ENCODE results near the gene ARFGEF2.

DNA sequence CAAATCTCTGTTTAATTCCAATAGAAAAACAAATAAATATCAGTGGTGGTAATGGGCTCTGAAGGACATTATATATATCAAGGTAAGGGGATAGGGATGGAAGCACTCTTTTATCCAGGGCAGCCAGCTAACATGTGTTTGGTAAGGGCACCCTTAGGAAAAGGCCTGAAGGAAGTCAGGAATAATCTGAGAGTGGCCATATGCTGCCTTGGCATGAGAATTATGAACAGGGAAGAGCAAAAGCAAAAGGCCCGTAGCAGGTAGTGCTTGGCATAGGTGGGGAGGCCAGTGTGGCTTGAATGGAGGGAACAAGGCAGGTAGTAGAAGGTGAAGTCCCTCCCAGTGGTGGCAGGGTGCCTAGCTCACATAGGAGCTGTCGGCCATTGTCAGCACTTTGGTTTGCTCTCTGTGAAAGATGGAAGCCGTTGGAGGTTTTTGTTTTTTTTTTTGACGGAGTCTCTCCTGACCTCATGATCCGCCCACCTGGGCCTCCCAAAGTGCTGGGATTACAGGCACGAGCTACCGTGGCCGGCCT lies 85.0 kb downstream of the ARFGEF2 start:
- no peak for TF ChIP-seq CTCF (IDR thresholded peaks at IDR 0.05)
- TF ChIP-seq POLR2A (IDR thresholded peaks at IDR 0.05), result no peak

Measured in ovary (tissue), 3 donors.